T-helper 17 cell (primary cell): ENCODE measurements around the gene CDK17. TPM values are rescaled to one million over a fixed set of nuclear protein-coding genes. Genes with fewer than 3 reads are reported as not detected.

ENCODE experiments used
- ATAC-seq: fragments of 150-1000 bp; cut with Tn5 transposase; 2 replicates; pipeline ENCODE4 v1.10.0; 2021; ENCODE audit warnings: mild to moderate bottlenecking, moderate library complexity
- DNase-seq, 3 donors: peaks; one replicate each; pipeline versions ENCODE4 v3.0.0 to v3.0.0-alpha.2; 2020 to 2021
- H3K9me3 ChIP-seq: one replicate; pipeline ENCODE4 v1.7.0; 2013; ENCODE audit warnings: low read length, mild to moderate bottlenecking; ENCODE audit not compliant: control insufficient read depth, poor library complexity, severe bottlenecking
- H3K27ac Mint-ChIP-seq: one replicate; pipeline ENCODE4 v1.8.0; 2022; ENCODE audit warnings: mild to moderate bottlenecking, moderate library complexity, mixed read lengths
- H3K27me3 Mint-ChIP-seq: one replicate; pipeline ENCODE4 v1.8.0; 2022; ENCODE audit warnings: mixed read lengths
- H3K36me3 Mint-ChIP-seq: one replicate; pipeline ENCODE4 v1.8.0; 2022; ENCODE audit warnings: low read depth, mixed read lengths
- H3K4me1 Mint-ChIP-seq: one replicate; pipeline ENCODE4 v1.8.0; 2022; ENCODE audit warnings: mild to moderate bottlenecking, mixed read lengths
- H3K4me3 Mint-ChIP-seq: one replicate; pipeline ENCODE4 v1.8.0; 2022; ENCODE audit warnings: mild to moderate bottlenecking, moderate library complexity, mixed read lengths
- total RNA-seq, 4 donors: library from RNA in 2 of 4; stranded (reverse) in 2 of 4; gene quantifications; one replicate each; pipeline ENCODE4 v1.2.3 and lab custom pipeline; 2022 to 2026

Gene CDK17
- total RNA-seq, 2 donors from 2014 or later: 123 to 131 TPM

DNA sequence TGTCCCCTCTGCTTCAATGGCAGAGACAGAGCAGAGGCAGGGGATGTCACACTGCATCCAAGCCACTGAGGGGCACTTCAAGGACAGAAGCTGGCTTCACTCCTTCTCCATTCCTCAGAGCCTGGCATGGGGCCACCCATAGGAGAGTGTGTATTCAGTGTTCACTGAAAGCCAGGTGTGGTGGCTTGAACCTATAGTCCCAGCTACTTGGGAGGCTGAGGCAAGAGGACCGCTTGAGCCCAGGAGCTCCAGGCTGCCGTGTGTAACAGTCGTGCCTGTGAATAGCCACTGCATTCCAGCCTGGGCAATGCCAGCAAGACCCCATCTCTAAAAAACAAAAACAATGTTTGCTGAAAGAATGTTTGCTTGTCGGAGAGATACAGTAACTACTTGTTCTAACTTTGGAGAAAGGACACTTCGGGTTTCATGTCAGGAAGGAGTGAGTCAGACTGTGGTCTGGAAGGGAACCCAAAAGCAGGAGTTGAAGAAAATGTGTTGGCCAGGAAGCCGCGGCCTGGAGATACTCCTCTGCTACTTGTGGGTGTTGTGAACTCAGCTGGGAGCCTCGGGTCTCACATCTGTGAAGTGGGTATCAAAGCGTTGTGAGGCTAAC, 162.7 kb downstream of the CDK17 start:
- H3K9me3 ChIP-seq: no peaks in the 10 kb centered on the region
- peak; percentile 35 for ATAC-seq
- peak in 2 of 3 donors; percentile 34 to 60 for DNase-seq
- Mint-ChIP-seq H3K36me3 (peaks cover 6% of the 10 kb centered on the region), H3K27me3 (no peaks in the 10 kb centered on the region), H3K27ac (no peak overlapping the region), H3K4me3 (peak overlapping the region; percentile 85), H3K4me1 (peaks cover 67% of the 10 kb centered on the region)

DNA sequence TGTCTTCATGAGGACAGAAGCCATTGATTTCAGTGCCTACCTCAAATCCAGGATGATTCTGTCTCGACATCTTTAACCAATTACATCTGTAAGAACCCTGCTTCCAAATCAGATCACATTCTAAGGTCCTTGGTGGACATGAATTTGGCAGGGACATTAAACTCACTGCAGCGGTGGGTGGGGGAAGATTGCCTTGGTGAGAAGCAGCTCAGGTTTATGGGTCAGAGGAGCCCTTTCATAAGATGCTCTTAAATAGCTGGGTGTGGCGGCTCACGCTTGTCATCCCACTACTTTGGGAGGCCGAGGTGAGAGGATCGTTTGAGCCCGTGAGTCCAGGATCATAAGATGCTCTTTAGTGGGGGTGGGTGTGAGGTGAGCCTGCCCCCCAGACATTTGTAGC, 163.2 kb downstream of the CDK17 start:
- ATAC-seq: no peak
- H3K27ac Mint-ChIP-seq: no peak overlapping the region

GRCh38 chr12:96236221-96236822, 163.9 kb downstream of the CDK17 start:
- H3K4me1 Mint-ChIP-seq: peaks cover 62% of the 10 kb centered on the region
- H3K4me3 Mint-ChIP-seq: peak overlapping the region; percentile 63
- H3K9me3 ChIP-seq: no peaks in the 10 kb centered on the region
- ATAC-seq (peak; percentile 68), DNase-seq (peak in 1 of 3 donors; percentile 30)
- H3K27ac Mint-ChIP-seq: no peak overlapping the region
- peaks cover 10% of the 10 kb centered on the region for H3K36me3 Mint-ChIP-seq
- H3K27me3 Mint-ChIP-seq: no peaks in the 10 kb centered on the region

More for the DNA sequence above, 163.2 kb downstream of the CDK17 start:
- Mint-ChIP-seq H3K27me3 (no peaks in the 10 kb centered on the region), H3K4me3 (peak overlapping the region; percentile 85), H3K4me1 (peaks cover 64% of the 10 kb centered on the region), H3K36me3 (peaks cover 6% of the 10 kb centered on the region)
- H3K9me3 ChIP-seq: no peaks in the 10 kb centered on the region
- no peak for DNase-seq

DNA sequence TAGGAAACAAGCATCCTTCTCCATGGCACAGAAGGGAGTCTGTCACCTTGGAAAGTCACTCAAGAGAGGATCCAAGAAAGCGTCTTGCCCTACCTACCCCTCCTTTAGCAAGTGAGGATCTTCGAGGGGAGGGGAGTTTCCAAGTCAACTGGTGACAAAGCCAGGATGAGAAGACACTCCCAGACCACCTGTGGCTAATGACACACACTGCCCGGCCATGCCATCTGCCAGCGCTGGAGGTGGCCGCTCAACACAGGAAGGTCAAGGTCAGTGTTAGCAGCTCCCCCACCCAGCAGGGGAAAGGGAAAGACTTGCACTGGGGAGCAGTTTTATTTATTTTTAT, 164.8 kb downstream of the CDK17 start:
- H3K4me1 Mint-ChIP-seq: peaks cover 56% of the 10 kb centered on the region
- no peaks in the 10 kb centered on the region for H3K27me3 Mint-ChIP-seq
- peaks cover 10% of the 10 kb centered on the region for H3K36me3 Mint-ChIP-seq
- no peaks in the 10 kb centered on the region for H3K9me3 ChIP-seq
- no peak overlapping the region for H3K27ac Mint-ChIP-seq
- no peak for ATAC-seq
- peak overlapping the region; percentile 83 for H3K4me3 Mint-ChIP-seq
- DNase-seq: no peak

GRCh38 chr12:96234591-96235483, 165.4 kb downstream of the CDK17 start:
- H3K27me3 Mint-ChIP-seq: no peaks in the 10 kb centered on the region
- H3K4me3 Mint-ChIP-seq: peak overlapping the region; percentile 83
- H3K4me1 Mint-ChIP-seq: peaks cover 50% of the 10 kb centered on the region
- DNase-seq (no peak), ATAC-seq (no peak)
- H3K36me3 Mint-ChIP-seq: peaks cover 10% of the 10 kb centered on the region
- no peak overlapping the region for H3K27ac Mint-ChIP-seq
- H3K9me3 ChIP-seq: no peaks in the 10 kb centered on the region

DNA sequence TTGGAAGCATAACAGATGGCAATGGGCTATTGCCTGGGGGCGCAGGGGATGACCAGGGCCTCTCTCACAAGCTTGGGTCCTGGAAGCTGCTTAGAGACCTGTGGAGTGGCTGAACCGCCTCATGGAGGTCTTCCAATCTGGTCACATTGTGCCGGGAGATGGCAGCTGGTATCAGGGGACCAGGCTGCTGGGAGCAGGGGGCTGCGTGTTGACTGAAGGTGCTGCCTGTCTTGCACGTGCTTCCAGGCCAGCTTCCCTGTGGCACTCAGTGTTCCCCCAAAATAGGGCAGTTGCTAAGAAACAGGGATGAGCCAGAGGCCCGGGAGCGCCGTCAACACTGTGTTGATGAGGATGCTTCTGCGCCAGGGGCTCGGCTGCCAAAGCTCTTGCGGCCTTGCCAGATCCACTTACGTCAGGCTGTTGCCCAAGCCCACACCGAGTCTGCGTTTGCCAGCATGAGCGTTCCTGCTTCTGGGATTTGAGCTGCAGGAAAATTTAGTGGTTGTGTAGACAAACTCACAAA, 166.2 kb downstream of the CDK17 start:
- no peaks in the 10 kb centered on the region for H3K27me3 Mint-ChIP-seq
- no peak overlapping the region for H3K4me3 Mint-ChIP-seq
- no peaks in the 10 kb centered on the region for H3K9me3 ChIP-seq
- no peak overlapping the region for H3K27ac Mint-ChIP-seq
- peaks cover 45% of the 10 kb centered on the region for H3K4me1 Mint-ChIP-seq
- DNase-seq (no peak), ATAC-seq (no peak)
- peaks cover 10% of the 10 kb centered on the region for H3K36me3 Mint-ChIP-seq

GRCh38 chr12:96233168-96233567, 167.1 kb downstream of the CDK17 start:
- H3K27ac Mint-ChIP-seq: no peak overlapping the region
- H3K27me3 Mint-ChIP-seq: no peaks in the 10 kb centered on the region
- ATAC-seq (no peak), DNase-seq (no peak)
- H3K36me3 Mint-ChIP-seq: peaks cover 10% of the 10 kb centered on the region
- no peak overlapping the region for H3K4me3 Mint-ChIP-seq
- peaks cover 42% of the 10 kb centered on the region for H3K4me1 Mint-ChIP-seq
- no peaks in the 10 kb centered on the region for H3K9me3 ChIP-seq

DNA sequence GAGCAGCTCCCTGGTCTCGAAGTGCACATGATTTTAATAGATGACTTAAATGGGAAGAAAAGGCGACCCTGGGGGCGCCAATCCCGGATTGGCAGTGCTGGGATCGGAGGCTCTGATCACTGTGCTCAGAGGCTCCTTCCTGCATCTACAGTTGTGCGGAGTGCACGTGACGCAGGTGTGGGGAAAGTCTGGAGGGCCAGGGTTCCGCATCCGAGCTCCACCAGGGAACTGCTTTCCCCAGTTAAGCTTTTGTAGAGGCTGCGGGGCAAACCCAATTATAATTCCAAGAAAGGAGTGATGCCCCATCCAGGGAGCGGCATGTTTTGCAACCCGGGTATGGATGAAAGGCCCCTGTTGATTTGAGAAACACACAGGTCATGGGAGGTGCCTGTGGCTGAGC, 169.6 kb downstream of the CDK17 start:
- peaks cover 36% of the 10 kb centered on the region for H3K4me1 Mint-ChIP-seq
- H3K27me3 Mint-ChIP-seq: no peaks in the 10 kb centered on the region
- H3K4me3 Mint-ChIP-seq: no peak overlapping the region
- H3K27ac Mint-ChIP-seq: peak overlapping the region; percentile 91
- DNase-seq: no peak
- ATAC-seq: no peak
- no peaks in the 10 kb centered on the region for H3K9me3 ChIP-seq
- H3K36me3 Mint-ChIP-seq: peaks cover 15% of the 10 kb centered on the region

GRCh38 chr12:96228566-96229248, 171.5 kb downstream of the CDK17 start:
- ATAC-seq (no peak), DNase-seq (no peak)
- no peaks in the 10 kb centered on the region for H3K27me3 Mint-ChIP-seq
- H3K4me1 Mint-ChIP-seq: peaks cover 31% of the 10 kb centered on the region
- peak overlapping the region; percentile 91 for H3K27ac Mint-ChIP-seq
- peaks cover 12% of the 10 kb centered on the region for H3K36me3 Mint-ChIP-seq
- H3K4me3 Mint-ChIP-seq: no peak overlapping the region
- H3K9me3 ChIP-seq: no peaks in the 10 kb centered on the region

Other genes starting within 250 kb of the CDK17 start
- gene ELK3, start 206.1 kb downstream of the CDK17 start, total RNA-seq: 10 to 100 TPM; 68.8 to 71.2 TPM
- 1 to 10 TPM; 1.2 to 1.3 TPM for gene CFAP54, start 89.1 kb upstream of the CDK17 start, total RNA-seq